Gastrocnemius medialis (tissue), 4 donors: Measurements from ENCODE around the gene SPAST.

Experiments used
- CTCF ChIP-seq, 5 experiments: fragments of 450-650 bp in 3 of 5; fragments of 200-600 bp in 2 of 5; sonication (generic) in 2 of 5; IDR thresholded peaks in 4 of 5; conservative IDR thresholded peaks in 1 of 5; 1 replicate in 4 of 5; 2 replicates in 1 of 5; pipeline ENCODE4 v1.5.1; 2016 to 2019; ENCODE audit warnings: antibody characterized with exemption in 5 of 5, mild to moderate bottlenecking in 3 of 5, moderate library complexity in 3 of 5
- POLR2A ChIP-seq, 2 donors: fragments of 450-650 bp; IDR thresholded peaks; one replicate each; pipeline ENCODE4 v1.6.1; 2017; ENCODE audit warnings: antibody characterized with exemption in 2 of 2, mild to moderate bottlenecking in 2 of 2, moderate library complexity in 2 of 2

GRCh38 chr2:32058130-32058529 is 5.2 kb upstream of the SPAST start:
- TF ChIP-seq CTCF (IDR thresholded peaks at IDR 0.05 in 4 of 5, conservative IDR thresholded peaks at IDR 0.05 in 1 of 5) (no peak), POLR2A (IDR thresholded peaks at IDR 0.05) (no peak)
